GM18507 (cell line): Measurements from ENCODE around the gene APBB2.
A peak's percentile ranks its signal among the peaks of the same experiment; 100 is the strongest.
"Not testable (repeated sequence)": the region's sequence is repeated elsewhere in the genome, so short reads cannot be mapped to it uniquely, and the experiment has no call there.

Experiments
- DNase-seq: peaks from one replicate; pipeline ENCODE4 v3.0.0; 2011; ENCODE audit warnings: low read depth; ENCODE audit not compliant: insufficient read length; ENCODE audit errors: extremely low spot score
- FAIRE-seq: peaks from 2 replicates; lab custom pipeline; 2011; peaks lifted over from hg19 to GRCh38; lab: Jason Lieb, UNC

APBB2 gene

DNA sequence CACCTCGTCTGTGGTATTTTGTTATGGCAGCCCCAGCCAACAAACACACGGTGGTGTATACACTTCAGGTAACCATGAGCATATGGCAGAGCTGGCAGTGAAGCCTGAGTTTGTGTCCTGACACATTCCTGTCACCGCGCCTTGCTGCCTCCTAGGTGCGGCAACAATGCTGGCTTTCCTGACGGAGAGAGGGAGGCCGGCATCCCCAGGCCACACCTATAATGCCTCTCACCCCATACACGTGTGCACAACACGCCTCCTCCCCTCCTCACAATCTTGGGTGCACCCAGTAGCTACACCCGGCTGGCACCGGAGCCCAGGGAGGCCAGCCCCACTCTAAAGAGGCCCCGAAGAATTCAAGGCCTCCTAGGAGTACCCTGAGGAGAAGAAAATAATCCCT is 306.0 kb downstream of the APBB2 start:
- FAIRE-seq = no peak
- no peak for DNase-seq

GRCh38 chr4:40905414-40905813 is 308.9 kb downstream of the APBB2 start:
- no peak for FAIRE-seq
- DNase-seq = no peak

- not testable (repeated sequence) for FAIRE-seq, DNase-seq
Observed at GRCh38 chr4:40900531-40900930, 313.8 kb downstream of the APBB2 start.

DNA sequence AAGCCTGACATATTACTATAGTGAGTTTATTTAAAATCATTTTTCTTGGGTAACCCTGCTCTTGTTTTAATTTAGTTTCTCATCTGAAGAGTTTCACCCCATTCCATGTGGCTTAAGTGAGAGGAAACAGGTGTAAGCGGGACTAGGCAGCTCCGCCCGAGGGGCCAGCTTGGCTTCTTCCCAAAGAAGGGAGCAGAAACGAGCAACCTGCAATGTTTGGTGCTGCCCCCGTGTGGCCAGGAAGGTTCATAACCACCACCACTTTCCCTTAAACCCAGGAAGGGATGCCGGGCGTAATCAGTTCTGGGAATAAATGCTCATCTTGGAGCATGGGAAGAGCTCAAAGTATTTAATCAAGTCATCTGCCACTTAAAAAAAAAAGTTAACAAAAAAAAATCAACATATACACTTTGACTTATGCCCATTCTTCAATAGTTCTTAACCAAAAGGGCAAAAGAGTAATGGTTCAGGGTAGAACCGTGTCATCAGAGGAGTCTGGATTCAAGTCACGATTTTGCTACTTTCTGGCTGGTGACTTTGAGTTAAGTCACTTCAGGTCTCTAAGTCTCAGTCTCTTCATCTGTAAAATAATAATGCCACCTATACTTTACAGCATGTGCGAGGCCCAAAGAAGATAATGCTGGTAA is 316.7 kb downstream of the APBB2 start:
- peak; percentile 65 for DNase-seq

GRCh38 chr4:40890764-40891163 is 323.6 kb downstream of the APBB2 start:
- no peak for DNase-seq
- no peak for FAIRE-seq

More for the DNA sequence above, 316.7 kb downstream of the APBB2 start:
- peak; percentile 78 for FAIRE-seq

DNA sequence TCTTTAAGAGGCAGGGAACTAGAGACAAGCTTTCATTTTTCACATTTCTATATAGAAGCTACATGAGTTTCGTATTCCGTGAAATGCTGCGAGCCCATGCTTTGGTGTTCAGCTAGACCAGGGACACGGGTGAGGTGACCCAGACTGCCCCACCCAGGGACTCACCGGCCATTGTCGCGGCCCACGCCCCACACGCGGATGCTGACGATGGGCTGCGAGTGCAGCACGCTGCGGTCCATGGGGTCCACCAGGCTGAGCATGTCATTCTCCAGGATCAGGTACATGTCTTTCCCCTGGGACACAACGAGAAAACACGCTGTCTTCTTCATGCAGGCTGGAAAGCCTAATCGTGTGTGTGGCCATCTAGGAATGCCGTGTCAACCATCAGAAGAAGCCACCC is 324.1 kb downstream of the APBB2 start:
- DNase-seq (no peak), FAIRE-seq (no peak)

DNA sequence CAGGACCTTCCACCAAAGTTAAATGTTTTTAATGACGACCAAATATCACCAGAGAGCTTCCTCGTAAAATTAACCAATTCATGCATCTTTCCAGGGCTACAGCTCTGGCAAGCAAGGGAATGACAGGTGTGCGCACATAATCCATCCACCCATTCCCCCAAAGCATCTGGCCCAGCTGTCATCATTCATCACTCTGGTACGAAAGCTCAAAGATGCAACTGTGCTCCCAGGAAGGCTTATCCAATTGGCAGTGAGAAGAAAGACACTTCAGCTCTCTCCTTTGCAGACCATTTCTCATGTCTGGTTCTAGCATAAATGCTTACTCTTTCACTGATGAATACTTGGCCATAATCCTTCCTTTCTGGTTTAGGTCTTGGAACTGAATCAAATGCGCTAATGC is 325.4 kb downstream of the APBB2 start:
- FAIRE-seq (no peak), DNase-seq (no peak)

DNA sequence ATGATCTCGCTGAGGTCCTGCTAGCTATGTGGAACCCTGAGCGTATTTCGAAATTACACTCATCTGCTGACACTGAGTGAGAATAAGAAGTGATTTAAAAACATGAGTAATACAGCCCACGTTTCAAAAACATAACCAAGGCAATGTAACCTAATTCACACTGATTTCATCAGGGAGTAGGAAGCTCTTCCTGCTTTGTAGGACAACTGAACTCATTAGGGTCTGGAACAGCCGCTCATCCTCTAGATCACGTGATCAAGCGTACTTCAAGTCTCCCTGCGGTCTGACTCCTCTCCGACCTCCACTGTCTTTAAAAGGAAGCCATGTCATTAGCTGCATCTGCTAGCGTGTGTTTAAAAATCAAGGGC is 326.6 kb downstream of the APBB2 start:
- FAIRE-seq = no peak
- DNase-seq = no peak

DNA sequence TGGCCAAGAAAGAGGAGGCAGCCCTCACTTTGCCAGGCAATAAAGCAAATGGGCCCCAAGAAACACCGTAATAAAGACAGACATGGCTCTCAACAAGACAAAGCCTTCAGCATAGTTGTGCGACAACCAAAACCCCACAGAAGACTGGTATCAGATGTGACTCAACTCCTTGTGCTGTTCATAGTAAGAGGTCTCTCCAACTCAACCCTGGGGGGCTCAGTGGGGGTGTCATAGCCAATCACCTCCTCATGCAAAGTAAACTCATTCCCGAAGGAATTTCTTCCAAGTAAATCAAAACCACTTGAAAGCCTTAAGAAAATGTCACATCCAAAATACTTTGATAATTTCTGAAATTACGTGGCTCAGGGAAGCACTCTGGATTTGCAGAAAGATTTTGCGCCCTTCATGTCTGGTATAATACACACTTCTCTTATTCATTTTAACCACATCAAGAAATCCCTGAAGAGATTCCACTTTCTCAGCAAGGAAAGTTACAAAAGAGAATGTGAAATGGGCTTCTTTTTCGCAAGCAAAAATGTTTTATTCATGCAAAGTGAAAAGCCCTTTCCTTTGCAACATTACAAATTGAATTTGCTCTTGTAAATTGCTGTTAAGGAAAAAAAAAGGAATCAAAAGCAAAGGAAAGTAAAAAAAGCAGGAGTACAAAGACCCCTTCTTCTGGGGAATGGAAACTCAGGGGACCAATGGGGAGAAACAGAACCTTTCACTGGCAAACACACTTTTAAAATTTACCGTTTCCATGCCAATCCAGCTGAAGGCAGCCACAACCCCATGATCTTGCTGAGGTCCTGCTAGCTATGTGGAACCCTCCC is 327.2 kb downstream of the APBB2 start:
- no peak for FAIRE-seq
- DNase-seq = no peak

DNA sequence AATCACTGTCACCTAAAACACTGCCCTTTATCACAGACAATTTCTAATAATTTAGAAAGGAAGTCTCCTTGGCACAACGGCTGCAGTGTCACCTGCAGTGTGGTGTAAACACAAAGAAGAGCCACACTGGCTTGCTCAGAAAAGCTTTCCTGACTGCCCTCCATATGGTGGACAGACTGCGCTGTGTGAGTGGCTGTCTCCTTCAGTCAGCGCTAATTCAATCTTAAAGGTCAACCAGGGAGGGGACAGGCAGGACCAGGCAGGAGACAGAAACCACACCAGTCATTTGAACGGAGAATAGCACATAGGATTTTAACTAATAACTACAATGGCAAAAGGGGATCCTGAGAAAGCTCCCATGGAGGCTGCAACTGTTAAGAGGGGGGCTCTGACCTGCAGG is 332.5 kb downstream of the APBB2 start:
- DNase-seq = no peak
- FAIRE-seq = no peak

GRCh38 chr4:40881096-40881495 is 333.2 kb downstream of the APBB2 start:
- DNase-seq (no peak), FAIRE-seq (no peak)

DNA sequence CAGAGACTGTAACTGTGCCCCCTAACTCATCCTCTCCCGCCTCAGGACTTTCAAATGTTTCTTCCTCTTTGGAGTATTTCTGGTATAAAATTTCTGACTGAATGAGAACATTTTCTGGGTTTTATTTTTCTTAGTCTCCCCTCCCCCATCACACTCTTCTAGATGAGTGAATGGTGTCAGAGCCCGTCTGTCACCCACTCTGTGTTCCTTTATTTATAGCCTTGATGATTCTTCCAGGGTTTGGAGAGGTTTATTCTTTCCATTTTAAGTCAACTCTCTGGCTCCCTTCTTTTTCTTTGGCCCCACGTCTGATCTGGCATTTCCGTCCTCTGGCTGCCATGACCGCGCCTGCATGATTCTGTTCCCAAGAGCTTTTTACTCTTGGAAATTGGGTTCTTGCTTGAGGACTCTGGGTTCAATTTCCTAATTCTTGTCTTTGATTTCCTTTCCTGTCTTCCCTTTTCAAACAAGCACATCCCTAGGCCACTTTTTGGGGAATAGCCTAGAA is 335.7 kb downstream of the APBB2 start:
- no peak for DNase-seq
- FAIRE-seq = no peak

- no peak for FAIRE-seq
Observed at GRCh38 chr4:40877081-40877480, 337.3 kb downstream of the APBB2 start.

DNA sequence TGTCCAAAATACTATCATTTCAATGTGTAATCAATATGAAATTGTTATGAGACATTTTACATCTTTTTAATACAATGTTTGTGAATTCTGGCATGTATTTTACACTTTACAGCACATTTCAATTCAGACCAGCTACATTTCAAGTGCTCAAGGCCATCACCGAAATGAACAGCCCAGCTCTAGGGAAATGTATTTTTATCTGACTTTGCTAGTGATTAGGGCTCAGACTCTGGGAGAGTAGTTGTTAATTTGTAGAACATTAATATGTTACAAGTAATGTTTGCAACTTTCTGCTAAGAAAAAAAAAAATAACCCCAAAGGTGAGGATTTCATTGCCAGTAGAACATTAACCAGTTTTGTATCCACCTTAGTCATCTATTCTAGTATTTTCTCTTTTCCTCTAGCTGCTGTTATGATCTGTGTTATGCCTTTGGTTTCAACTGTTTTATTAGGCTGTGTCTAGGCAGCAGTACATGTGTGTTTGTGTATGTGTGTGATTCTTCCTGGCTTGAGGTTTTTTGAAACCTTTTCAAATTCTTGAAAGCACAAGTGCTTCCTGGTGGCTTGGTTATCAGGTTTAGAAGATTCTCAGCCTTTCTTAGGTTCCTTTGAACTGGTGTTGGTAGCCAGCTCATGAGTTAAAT is 338.7 kb downstream of the APBB2 start:
- peak; percentile 80 for FAIRE-seq
- DNase-seq = no peak

More at GRCh38 chr4:40877081-40877480, 337.3 kb downstream of the APBB2 start:
- no peak for DNase-seq

- FAIRE-seq = no peak
Observed at GRCh38 chr4:40874901-40875300, 339.4 kb downstream of the APBB2 start.

GRCh38 chr4:40874331-40874730 is 340.0 kb downstream of the APBB2 start:
- FAIRE-seq (no peak), DNase-seq (no peak)

More at GRCh38 chr4:40874901-40875300, 339.4 kb downstream of the APBB2 start:
- DNase-seq = no peak

- no peak for FAIRE-seq
- DNase-seq = no peak
Observed at GRCh38 chr4:40871695-40872250, 342.6 kb downstream of the APBB2 start.

- DNase-seq (no peak), FAIRE-seq (no peak)
Observed at GRCh38 chr4:40870150-40870549, 344.2 kb downstream of the APBB2 start.

- FAIRE-seq = no peak
- no peak for DNase-seq
Observed at GRCh38 chr4:40865696-40866095, 348.6 kb downstream of the APBB2 start.

DNA sequence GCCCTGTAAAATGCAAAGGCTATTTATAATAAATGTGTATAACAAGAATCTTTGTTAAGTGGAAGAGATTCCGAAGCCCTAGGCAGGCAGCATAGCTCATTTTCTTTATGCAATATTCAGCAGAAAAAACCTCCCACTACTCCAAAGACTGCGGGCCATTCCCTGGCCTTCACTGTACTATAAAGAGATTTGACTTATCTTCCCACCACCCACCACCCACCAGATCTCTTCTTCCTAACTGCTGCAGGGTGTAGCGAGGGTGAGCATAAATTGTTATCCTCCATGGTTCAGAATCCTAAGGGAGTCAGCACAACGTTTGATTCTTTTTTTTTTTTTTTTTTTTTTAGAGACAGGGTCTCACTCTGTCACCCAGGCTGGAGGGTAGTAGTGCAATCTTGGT is 349.8 kb downstream of the APBB2 start:
- FAIRE-seq = no peak
- no peak for DNase-seq
